ENCODE results near the gene SNRPE.

Gene SNRPE

GRCh38 chr1:203888807-203889251 lies 27.4 kb downstream of the SNRPE start:
- no peak for DNase-seq

GRCh38 chr1:203891950-203892349 lies 30.6 kb downstream of the SNRPE start:
- DNase-seq: no peak

- no peak for DNase-seq
Observed at GRCh38 chr1:203898458-203899352, 37.3 kb downstream of the SNRPE start.

GRCh38 chr1:203899353-203899716 lies 37.9 kb downstream of the SNRPE start:
- DNase-seq: no peak

GRCh38 chr1:203899869-203900714 lies 38.7 kb downstream of the SNRPE start:
- DNase-seq: no peak

GRCh38 chr1:203901581-203901980 lies 40.2 kb downstream of the SNRPE start:
- no peak for DNase-seq

- DNase-seq: no peak
Observed at GRCh38 chr1:203905275-203905674, 43.9 kb downstream of the SNRPE start.

GRCh38 chr1:203906932-203907331 lies 45.5 kb downstream of the SNRPE start:
- no peak for DNase-seq

GRCh38 chr1:203907901-203908300 lies 46.5 kb downstream of the SNRPE start:
- DNase-seq: no peak

GRCh38 chr1:203911806-203912205 lies 50.4 kb downstream of the SNRPE start:
- DNase-seq: no peak

GRCh38 chr1:203913073-203913521 lies 51.7 kb downstream of the SNRPE start:
- DNase-seq: no peak

- no peak for DNase-seq
Observed at GRCh38 chr1:203914292-203914691, 52.9 kb downstream of the SNRPE start.

GRCh38 chr1:203915811-203916210 lies 54.4 kb downstream of the SNRPE start:
- DNase-seq: no peak

- no peak for DNase-seq
Observed at GRCh38 chr1:203916756-203917155, 55.4 kb downstream of the SNRPE start.
